HepG2 (cell line): ENCODE measurements around the gene CORT. TPM values are rescaled to one million over a fixed set of nuclear protein-coding genes. Genes with fewer than 3 reads are reported as not detected.
"Not testable (repeated sequence)": the region's sequence is repeated elsewhere in the genome, so short reads cannot be mapped to it uniquely, and the experiment has no call there.

ENCODE experiments used
- ATAC-seq: fragments of 200-7000 bp; cut with Tn5 transposase; 3 replicates; pipeline ENCODE4 v1.9.1; 2020; ENCODE audit warnings: mild to moderate bottlenecking, moderate library complexity
- BruUV-seq: library from RNA; stranded (reverse); fragments of 400-500 nt; replicated peaks from 2 replicates; lab custom pipeline; 2021; lab: Mats Ljungman, UMichigan
- CTCF ChIA-PET: fragments of 300-600 bp; formaldehyde crosslinking; extraction: SDS; loops from one replicate; lab custom pipeline; 2021; ENCODE audit warnings: low total read pairs, inconsistent platforms, low intra/inter-chr PET ratio; lab: Yijun Ruan, JAX
- POLR2A ChIA-PET: fragments of 350-600 bp; sonication (Branson Sonifier 250); formaldehyde crosslinking; loops from one replicate; lab custom pipeline; 2020; ENCODE audit warnings: antibody characterized with exemption, inconsistent platforms; lab: Yijun Ruan, JAX
- DNase-seq: peaks from one replicate; pipeline ENCODE4 v3.0.0-alpha.2; 2015; ENCODE audit warnings: low spot score
- FAIRE-seq: peaks from 3 replicates; lab custom pipeline; 2011; peaks lifted over from hg19 to GRCh38; lab: Jason Lieb, UNC
- H2AFZ ChIP-seq: one replicate; pipeline ENCODE4 v1.6.1; 2011; ENCODE audit warnings: low read length, inconsistent platforms
- H3K27ac ChIP-seq: fragments of 300-600 bp; 3 replicates; pipeline ENCODE4 v1.8.0; 2011; ENCODE audit warnings: mixed run types, mild to moderate bottlenecking, mixed read lengths, low read length, inconsistent platforms; ENCODE audit not compliant: insufficient read depth; ENCODE audit errors: extremely low read length
- H3K27me3 ChIP-seq, 2 experiments: fragments of 200-600 bp in 1 of 2; 2 replicates in 1 of 2; 3 replicates in 1 of 2; pipeline versions ENCODE4 v1.6.0 to v1.8.0; 2011; ENCODE audit warnings: low read length in 2 of 2, mild to moderate bottlenecking in 2 of 2, moderate library complexity in 2 of 2, inconsistent platforms in 1 of 2; ENCODE audit not compliant: insufficient read depth in 2 of 2, control insufficient read depth in 1 of 2
- H3K36me3 ChIP-seq, 2 experiments: fragments of 200-600 bp in 1 of 2; replicated peaks in 1 of 2; 2 replicates in 1 of 2; 3 replicates in 1 of 2; pipeline versions ENCODE4 v1.5.1 to v1.8.0; 2011; ENCODE audit warnings: low read length in 2 of 2, inconsistent platforms in 1 of 2; ENCODE audit not compliant: insufficient read depth in 2 of 2, control insufficient read depth in 1 of 2
- H3K4me1 ChIP-seq: 2 replicates; pipeline ENCODE4 v1.5.1; 2012; ENCODE audit warnings: low read length, inconsistent platforms; ENCODE audit not compliant: insufficient read depth
- H3K4me2 ChIP-seq: 2 replicates; pipeline ENCODE4 v1.6.0; 2011; ENCODE audit warnings: low read depth, low read length, inconsistent platforms
- H3K4me3 ChIP-seq, 3 experiments: fragments of 200-600 bp in 1 of 3; sonication (generic), shearing (Covaris generic) in 1 of 3; replicated peaks in 1 of 3; 2 replicates each; pipeline ENCODE4 v1.5.1; 2011 to 2016; ENCODE audit warnings: low read length in 3 of 3, inconsistent platforms in 2 of 3, low read depth in 2 of 3, mild to moderate bottlenecking in 2 of 3, control low read depth in 1 of 3, mixed read lengths in 1 of 3; ENCODE audit not compliant: insufficient read depth in 1 of 3
- H3K79me2 ChIP-seq: one replicate; pipeline ENCODE4 v1.6.1; 2011; ENCODE audit warnings: low read length, inconsistent platforms; ENCODE audit not compliant: insufficient read depth
- H3K9ac ChIP-seq: 2 replicates; pipeline ENCODE4 v1.6.0; 2011; ENCODE audit warnings: mild to moderate bottlenecking, low read depth, low read length, inconsistent platforms; ENCODE audit not compliant: insufficient read depth
- H3K9me3 ChIP-seq: 2 replicates; pipeline ENCODE4 v1.5.1; 2012; ENCODE audit warnings: mild to moderate bottlenecking, low read length
- H4K20me1 ChIP-seq: 2 replicates; pipeline ENCODE4 v1.6.0; 2011; ENCODE audit warnings: inconsistent platforms, mild to moderate bottlenecking, low read length, moderate library complexity; ENCODE audit not compliant: insufficient read depth
- DR1 ChIP-seq: sonication (generic); formaldehyde crosslinking; IDR thresholded peaks from 2 replicates; pipeline ENCODE4 v1.8.0; 2021; ENCODE audit warnings: mild to moderate bottlenecking, missing genetic modification reagents, inconsistent platforms
- NFKB2 ChIP-seq: sonication (generic); formaldehyde crosslinking; IDR thresholded peaks from 2 replicates; pipeline ENCODE4 v1.4.0; 2020; ENCODE audit warnings: missing genetic modification reagents, borderline replicate concordance
- ZBTB38 ChIP-seq: sonication (generic); formaldehyde crosslinking; IDR thresholded peaks from 2 replicates; pipeline ENCODE4 v1.5.1; 2020; ENCODE audit warnings: mild to moderate bottlenecking, missing genetic modification reagents
- ZMYM4 ChIP-seq: sonication (generic); formaldehyde crosslinking; IDR thresholded peaks from 2 replicates; pipeline ENCODE4 v1.8.1; 2023; ENCODE audit warnings: mild to moderate bottlenecking, missing genetic modification reagents
- ZNF569 ChIP-seq: sonication (generic); formaldehyde crosslinking; IDR thresholded peaks from 2 replicates; pipeline ENCODE4 v1.5.0; 2020; ENCODE audit warnings: mild to moderate bottlenecking, missing genetic modification reagents, moderate library complexity, borderline replicate concordance
- ZNF670 ChIP-seq: sonication (generic); formaldehyde crosslinking; IDR thresholded peaks from 2 replicates; pipeline ENCODE4 v1.8.0; 2022; ENCODE audit warnings: mild to moderate bottlenecking, missing genetic modification reagents, borderline replicate concordance
- ZNF737 ChIP-seq: sonication (generic); formaldehyde crosslinking; IDR thresholded peaks from 2 replicates; pipeline ENCODE4 v1.5.0; 2020; ENCODE audit warnings: missing genetic modification reagents, mild to moderate bottlenecking, borderline replicate concordance
- ZNF816 ChIP-seq: sonication (generic); formaldehyde crosslinking; IDR thresholded peaks from 2 replicates; pipeline ENCODE4 v1.8.0; 2022; ENCODE audit warnings: missing genetic modification reagents, mild to moderate bottlenecking, borderline replicate concordance
- WGBS: methylation state at CpG from one replicate; pipeline ENCODE4 v1.1.6; 2017; ENCODE audit warnings: low lambda C conversion rate; 5-methylcytosine and 5-hydroxymethylcytosine counted together
- in situ Hi-C: cut with HindIII; loops from 2 replicates; pipeline ENCODE4 v1.10.0; 2017; ENCODE audit warnings: low pct_unique_long_range_greater_than_20kb; ENCODE audit not compliant: extremely low pct_ligation_motif_present
- intact Hi-C: fragments of 100-400 bp; cut with micrococcal nuclease; formaldehyde crosslinking; loops from one replicate; pipeline ENCODE4 v1.10.0; 2022; ENCODE audit not compliant: unreplicated experiment
- polyA plus RNA-seq, 8 experiments: library from polyadenylated mRNA; depleted of rRNA in 3 of 8; stranded (reverse) in 7 of 8; unstranded in 1 of 8; fragments of >200 nt; fragmentation: Illumina TruSeq in 4 of 8; extraction: Trizol in 4 of 8; gene quantifications; 2 replicates each; pipeline versions ENCODE4 v1.2.1 to v1.2.3, GENCODE V29; 2011 to 2016; ENCODE audit warnings: low read depth in 4 of 8, missing spikeins in 1 of 8, mixed read lengths in 1 of 8; ENCODE audit not compliant: insufficient read depth in 1 of 8
- total RNA-seq, 5 experiments: library from RNA; depleted of rRNA; stranded (reverse); fragments of >200 nt; fragmentation: Illumina TruSeq; extraction: Trizol; gene quantifications; 2 replicates each; pipeline ENCODE4 v1.2.3, GENCODE V29; 2016; ENCODE audit warnings: low read depth in 1 of 5
- TF ChIP-seq, protein P1 (sequence below): sonication (generic); formaldehyde crosslinking; IDR thresholded peaks from 2 replicates; pipeline ENCODE4 v1.4.0; 2020; ENCODE audit warnings: mild to moderate bottlenecking, missing genetic modification reagents

CORT gene
- total and polyA plus RNA-seq, 2 of the 13 experiments (the other 11 are each of a cell fraction or from before 2014, with no cell fraction given), result 0.11 to 0.62 TPM

DNA sequence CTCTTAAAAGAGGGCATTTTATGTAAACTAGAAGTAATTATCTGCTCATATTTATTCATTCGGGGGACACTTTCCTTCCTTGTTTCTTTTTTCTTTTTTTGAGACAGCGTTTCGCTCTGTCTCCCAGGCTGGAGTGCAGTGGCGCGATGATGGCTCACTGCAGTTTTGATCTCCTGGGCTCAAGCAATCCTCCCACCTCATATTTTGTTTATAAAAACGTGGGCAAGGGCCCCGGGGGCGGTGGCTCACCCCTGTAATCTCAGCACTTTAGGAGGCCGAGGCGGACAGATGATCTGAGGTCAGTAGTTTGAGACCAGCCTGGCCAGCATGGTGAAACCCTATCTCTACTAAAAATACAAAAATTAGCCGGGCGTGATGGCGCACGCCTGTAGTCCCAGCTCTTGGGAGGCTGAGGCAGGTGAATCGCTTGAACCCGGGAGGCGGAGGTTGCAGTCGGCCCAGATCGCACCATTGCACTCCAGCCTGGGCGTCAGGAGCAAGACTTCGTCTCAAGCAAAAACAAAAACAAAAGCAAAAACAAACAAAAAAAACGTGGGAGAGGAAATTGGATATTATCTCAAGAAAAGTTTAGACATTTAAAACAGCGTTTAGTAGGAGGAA lies 23.4 kb downstream of the CORT start:
- Histone ChIP-seq H4K20me1 (no peaks in the 10 kb centered on the region), H3K79me2 (peaks cover 34% of the 10 kb centered on the region), H3K4me2 (peak overlapping the region; percentile 83), H3K9me3 (no peaks in the 10 kb centered on the region), H3K9ac (peak overlapping the region; percentile 79), H3K27me3 (no peaks in the 10 kb centered on the region; a peak in 1 of 5 replicates), H3K36me3 (peaks cover 4 to 11% of the 10 kb centered on the region in 2 experiments; a peak in 4 of 5 replicates), H3K4me3 (peak overlapping the region in 2 of 3 experiments; percentile 77 to 83; a peak in 2 of 6 replicates)
- no TSS peak for BruUV-seq
- ATAC-seq (no peak), FAIRE-seq (no peak), DNase-seq (no peak)
- ChIA-PET CTCF (no interaction called here), POLR2A (interaction anchor here (0.8 to 1.1 kb wide), 4 partner anchors 15 to 258 kb away, joined by 3 to 4 read pairs (median 4); partner anchors contain the start of gene CENPS)
- in situ Hi-C loops, result loop anchor here (10.0 kb wide), 1 partner anchor 88 kb away; no protein-coding TSS in a partner anchor
- intact Hi-C loops, result loop anchor here (5.0 kb wide), 1 partner anchor 41 kb away; the partner anchor contains the start of gene CENPS
- 84% methylated on average over 23 of the region's 23 CpGs for WGBS
- TF ChIP-seq ZBTB38 (CRISPR knock-in tag) (peak; percentile 68; the same call in 1 of the 2 replicates), DR1 (CRISPR knock-in tag) (no peak), ZNF569 (CRISPR knock-in tag) (no peak)
- TF ChIP-seq, all 625 proteins: peak for 1
- peaks cover 45% of the 10 kb centered on the region for H3K4me1 ChIP-seq
- no peak overlapping the region for H2AFZ ChIP-seq
- H3K27ac ChIP-seq, result peak overlapping the region; percentile 70

DNA sequence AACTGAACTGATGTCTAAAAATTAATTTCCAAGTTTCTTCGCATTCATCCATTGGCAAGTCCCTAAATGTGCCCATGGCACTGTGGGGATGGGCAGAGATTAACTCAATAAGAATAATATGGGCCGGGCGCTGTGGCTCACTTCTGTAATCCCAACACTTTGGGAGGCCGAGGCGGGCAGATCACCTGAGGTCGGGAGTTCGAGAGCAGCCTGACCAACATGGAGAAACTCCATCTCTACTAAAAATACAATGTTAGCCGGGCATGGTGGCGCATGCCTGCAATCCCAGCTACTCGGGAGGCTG lies 24.4 kb downstream of the CORT start:
- H2AFZ ChIP-seq, POLR2A ChIA-PET, H4K20me1 ChIP-seq, H3K9me3 ChIP-seq, H3K36me3 ChIP-seq, FAIRE-seq, ATAC-seq, CTCF ChIA-PET, BruUV-seq, DNase-seq, H3K27me3 ChIP-seq: not testable (repeated sequence)
- TF ChIP-seq ZMYM4 (CRISPR knock-in tag), result 0 out of 2 replicates have a peak, but pooled peaks have one; percentile 2
- TF ChIP-seq NFKB2, result peak; percentile 11; the same call in 1 of the 2 replicates
- TF ChIP-seq ZNF670, result 0 out of 2 replicates have a peak, but pooled peaks have one; percentile 29
- TF ChIP-seq, protein P1, sequence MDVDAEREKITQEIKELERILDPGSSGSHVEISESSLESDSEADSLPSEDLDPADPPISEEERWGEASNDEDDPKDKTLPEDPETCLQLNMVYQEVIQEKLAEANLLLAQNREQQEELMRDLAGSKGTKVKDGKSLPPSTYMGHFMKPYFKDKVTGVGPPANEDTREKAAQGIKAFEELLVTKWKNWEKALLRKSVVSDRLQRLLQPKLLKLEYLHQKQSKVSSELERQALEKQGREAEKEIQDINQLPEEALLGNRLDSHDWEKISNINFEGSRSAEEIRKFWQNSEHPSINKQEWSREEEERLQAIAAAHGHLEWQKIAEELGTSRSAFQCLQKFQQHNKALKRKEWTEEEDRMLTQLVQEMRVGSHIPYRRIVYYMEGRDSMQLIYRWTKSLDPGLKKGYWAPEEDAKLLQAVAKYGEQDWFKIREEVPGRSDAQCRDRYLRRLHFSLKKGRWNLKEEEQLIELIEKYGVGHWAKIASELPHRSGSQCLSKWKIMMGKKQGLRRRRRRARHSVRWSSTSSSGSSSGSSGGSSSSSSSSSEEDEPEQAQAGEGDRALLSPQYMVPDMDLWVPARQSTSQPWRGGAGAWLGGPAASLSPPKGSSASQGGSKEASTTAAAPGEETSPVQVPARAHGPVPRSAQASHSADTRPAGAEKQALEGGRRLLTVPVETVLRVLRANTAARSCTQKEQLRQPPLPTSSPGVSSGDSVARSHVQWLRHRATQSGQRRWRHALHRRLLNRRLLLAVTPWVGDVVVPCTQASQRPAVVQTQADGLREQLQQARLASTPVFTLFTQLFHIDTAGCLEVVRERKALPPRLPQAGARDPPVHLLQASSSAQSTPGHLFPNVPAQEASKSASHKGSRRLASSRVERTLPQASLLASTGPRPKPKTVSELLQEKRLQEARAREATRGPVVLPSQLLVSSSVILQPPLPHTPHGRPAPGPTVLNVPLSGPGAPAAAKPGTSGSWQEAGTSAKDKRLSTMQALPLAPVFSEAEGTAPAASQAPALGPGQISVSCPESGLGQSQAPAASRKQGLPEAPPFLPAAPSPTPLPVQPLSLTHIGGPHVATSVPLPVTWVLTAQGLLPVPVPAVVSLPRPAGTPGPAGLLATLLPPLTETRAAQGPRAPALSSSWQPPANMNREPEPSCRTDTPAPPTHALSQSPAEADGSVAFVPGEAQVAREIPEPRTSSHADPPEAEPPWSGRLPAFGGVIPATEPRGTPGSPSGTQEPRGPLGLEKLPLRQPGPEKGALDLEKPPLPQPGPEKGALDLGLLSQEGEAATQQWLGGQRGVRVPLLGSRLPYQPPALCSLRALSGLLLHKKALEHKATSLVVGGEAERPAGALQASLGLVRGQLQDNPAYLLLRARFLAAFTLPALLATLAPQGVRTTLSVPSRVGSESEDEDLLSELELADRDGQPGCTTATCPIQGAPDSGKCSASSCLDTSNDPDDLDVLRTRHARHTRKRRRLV (CRISPR knock-in tag), result peak; percentile 19; the same call in 1 of the 2 replicates
- peak; percentile 5; the same call in 1 of the 2 replicates for TF ChIP-seq ZNF816
- 0 out of 2 replicates have a peak, but pooled peaks have one; percentile 23 for TF ChIP-seq ZNF737 (CRISPR knock-in tag)
- 82% methylated on average over 10 of the region's 10 CpGs for WGBS
- peak overlapping the region; percentile 70 for H3K4me2 ChIP-seq
- in situ Hi-C loops (loop anchor here (10.0 kb wide), 1 partner anchor 89 kb away; no protein-coding TSS in a partner anchor), intact Hi-C loops (loop anchor here (5.0 kb wide), 1 partner anchor 42 kb away; the partner anchor contains the start of gene CENPS)
- H3K79me2 ChIP-seq, result peaks cover 41% of the 10 kb centered on the region
- peak overlapping the region; percentile 78 for H3K9ac ChIP-seq
- H3K27ac ChIP-seq, result peak overlapping the region; percentile 71
- H3K4me1 ChIP-seq, result peaks cover 45% of the 10 kb centered on the region
- H3K4me3 ChIP-seq, result peak overlapping the region; percentile 88 to 93 (median 88); a peak in 5 of 6 replicates
